Upper lobe of left lung (tissue), 4 donors: ENCODE measurements around the gene IFNAR1.

Experiments
- CTCF ChIP-seq, 6 experiments: fragments of 450-650 bp in 4 of 6; fragments of 200-600 bp in 2 of 6; sonication (generic) in 2 of 6; IDR thresholded peaks; one replicate each; pipeline ENCODE4 v1.5.1; 2016 to 2019; ENCODE audit warnings: antibody characterized with exemption in 6 of 6
- POLR2A ChIP-seq, 4 donors: fragments of 450-650 bp; IDR thresholded peaks; one replicate each; pipeline ENCODE4 v1.5.1; 2016 to 2017; ENCODE audit warnings: antibody characterized with exemption in 4 of 4, mild to moderate bottlenecking in 2 of 4

DNA sequence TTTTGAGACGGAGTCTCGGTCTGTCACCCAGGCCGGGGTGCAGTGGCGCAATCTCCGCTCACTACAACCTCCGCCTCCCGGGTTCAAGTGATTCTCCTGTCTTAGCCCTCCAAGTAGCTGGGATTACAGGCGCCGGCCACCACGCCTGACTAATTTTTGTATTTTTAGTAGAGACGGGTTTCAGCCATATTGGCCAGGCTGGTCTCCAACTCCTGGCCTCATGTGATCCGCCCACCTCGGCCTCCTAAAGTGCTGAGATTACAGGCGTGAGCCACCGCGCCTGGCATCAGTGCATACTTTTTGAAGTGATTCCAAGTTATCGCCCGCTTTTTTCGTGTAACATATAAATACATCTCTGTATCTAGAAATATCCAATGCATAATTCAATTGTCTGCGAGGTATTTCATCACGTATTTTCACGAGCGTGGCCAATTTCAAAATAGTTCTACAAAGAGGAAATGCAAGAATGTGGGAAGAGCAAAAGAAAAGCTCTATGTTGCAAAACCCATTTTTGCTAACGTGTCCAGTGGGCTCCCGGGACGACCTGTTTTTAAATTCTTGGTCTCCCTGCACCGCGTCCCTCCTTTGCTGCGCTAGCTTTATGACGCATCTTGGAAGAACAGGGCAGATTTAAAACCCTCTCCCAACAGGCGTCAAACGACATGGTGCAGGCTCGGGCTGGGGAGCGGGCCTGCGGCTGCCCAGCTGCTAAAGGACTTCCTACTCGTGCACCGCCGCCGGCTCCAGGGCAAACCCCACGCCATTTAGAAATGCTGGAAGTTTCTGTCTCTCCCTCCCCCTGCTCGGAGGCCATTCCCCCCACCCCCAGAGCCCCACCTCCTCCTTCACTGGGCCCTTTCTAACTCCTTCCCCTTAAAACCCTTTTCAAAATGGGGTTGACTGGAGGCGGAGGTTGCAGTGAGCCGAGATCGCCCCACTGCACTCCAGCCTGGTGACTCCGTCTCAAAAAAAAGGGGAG, 77.5 kb downstream of the IFNAR1 start:
- no peak for TF ChIP-seq CTCF (IDR thresholded peaks at IDR 0.05)
- TF ChIP-seq POLR2A (IDR thresholded peaks at IDR 0.05): peak in 2 of 4 donors; percentile 21 to 80
